Retina (tissue), 1 donor: ENCODE data around the gene DGAT2.
"Not testable (repeated sequence)": the region's sequence is repeated elsewhere in the genome, so short reads cannot be mapped to it uniquely, and the experiment has no call there.

ENCODE experiments used
- DNase-seq: peaks from one replicate; pipeline ENCODE4 v3.0.0-alpha.2; 2016

Gene DGAT2

GRCh38 chr11:75754933-75755332 is 13.6 kb upstream of the DGAT2 start:
- DNase-seq, result not testable (repeated sequence)

DNA sequence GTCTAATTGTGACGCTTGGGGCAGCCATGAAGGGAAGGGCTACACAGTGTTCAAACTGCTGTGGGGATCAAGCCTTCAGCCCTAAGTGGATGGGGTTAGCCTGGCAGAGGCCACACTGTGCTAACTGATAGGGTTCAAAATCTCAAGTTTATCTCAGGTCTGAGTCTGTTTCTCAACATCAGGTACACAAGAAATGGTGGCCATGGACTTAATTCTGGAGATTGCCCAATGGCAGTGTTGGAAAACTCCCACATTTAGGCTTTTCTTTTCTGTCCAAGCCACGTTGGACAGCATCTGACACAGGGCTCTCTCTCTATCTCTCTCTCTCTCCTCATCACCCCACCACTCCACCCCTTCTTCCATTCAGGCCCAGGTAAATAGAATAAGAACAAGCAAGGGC is 10.9 kb upstream of the DGAT2 start:
- DNase-seq, result no peak

- no peak for DNase-seq
These were observed 8.7 kb upstream of the DGAT2 start for GRCh38 chr11:75759832-75760231.

DNA sequence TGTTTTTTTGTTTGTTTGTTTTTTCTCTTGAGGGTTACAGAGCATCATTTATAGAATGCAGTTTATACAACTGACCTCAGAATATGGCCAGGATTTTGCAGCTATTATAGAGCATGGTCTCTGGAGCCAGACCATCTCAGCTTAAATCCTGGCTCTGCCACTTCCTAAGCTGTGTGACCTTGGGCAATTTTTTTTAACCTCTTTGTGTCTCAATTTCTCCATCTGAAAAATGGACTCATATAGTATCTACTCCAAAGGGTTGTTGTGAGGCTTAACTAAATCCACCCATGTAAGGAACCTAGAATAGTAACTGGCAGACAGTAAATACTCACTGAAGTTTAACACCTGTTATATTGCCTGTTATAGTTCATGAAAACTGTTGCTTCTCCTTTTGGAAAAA is 8.3 kb upstream of the DGAT2 start:
- DNase-seq, result no peak

DNA sequence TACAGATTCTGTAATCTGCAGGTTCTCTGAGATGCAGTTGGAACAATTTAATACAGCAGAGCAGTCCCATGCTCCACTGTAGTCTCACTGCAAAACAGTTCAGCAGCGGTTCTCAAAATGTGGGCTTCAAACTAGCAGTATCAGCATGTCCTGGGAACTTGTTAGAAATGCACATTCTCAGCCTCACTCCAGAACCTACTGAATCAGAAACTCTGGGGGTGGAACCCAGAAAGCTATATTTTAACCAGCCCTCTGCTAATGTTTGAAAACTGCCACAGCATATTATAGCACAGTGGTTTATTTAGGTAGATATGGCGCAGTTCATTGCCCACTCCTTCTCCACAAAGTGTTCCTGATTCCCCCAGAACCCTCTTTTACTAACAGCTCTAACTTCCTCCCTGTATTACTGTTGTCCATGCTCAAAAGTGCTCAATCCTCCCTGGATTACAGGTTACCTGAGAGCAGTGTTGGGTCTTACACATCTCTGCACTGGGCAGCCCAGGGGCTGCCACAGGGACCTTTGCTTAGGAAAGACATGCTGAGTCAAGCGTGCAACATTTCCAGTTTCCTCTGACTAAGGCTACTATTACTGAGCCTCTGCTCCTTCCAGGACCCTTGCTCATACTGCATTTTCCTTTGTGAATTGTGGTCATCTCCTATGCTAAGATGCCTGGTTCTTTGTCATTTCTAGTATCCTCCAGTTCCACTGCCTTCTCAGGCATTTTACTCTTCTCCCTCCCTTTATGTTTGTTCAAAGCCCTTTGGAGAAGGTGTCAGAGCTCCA is 7.7 kb upstream of the DGAT2 start:
- no peak for DNase-seq

GRCh38 chr11:75762158-75762557 is 6.4 kb upstream of the DGAT2 start:
- no peak for DNase-seq

- DNase-seq, result no peak
These were observed 5.7 kb upstream of the DGAT2 start for GRCh38 chr11:75762885-75763284.

GRCh38 chr11:75763846-75764245 is 4.7 kb upstream of the DGAT2 start:
- DNase-seq, result no peak

- DNase-seq, result no peak
These were observed 3.5 kb upstream of the DGAT2 start for GRCh38 chr11:75765116-75765515.

DNA sequence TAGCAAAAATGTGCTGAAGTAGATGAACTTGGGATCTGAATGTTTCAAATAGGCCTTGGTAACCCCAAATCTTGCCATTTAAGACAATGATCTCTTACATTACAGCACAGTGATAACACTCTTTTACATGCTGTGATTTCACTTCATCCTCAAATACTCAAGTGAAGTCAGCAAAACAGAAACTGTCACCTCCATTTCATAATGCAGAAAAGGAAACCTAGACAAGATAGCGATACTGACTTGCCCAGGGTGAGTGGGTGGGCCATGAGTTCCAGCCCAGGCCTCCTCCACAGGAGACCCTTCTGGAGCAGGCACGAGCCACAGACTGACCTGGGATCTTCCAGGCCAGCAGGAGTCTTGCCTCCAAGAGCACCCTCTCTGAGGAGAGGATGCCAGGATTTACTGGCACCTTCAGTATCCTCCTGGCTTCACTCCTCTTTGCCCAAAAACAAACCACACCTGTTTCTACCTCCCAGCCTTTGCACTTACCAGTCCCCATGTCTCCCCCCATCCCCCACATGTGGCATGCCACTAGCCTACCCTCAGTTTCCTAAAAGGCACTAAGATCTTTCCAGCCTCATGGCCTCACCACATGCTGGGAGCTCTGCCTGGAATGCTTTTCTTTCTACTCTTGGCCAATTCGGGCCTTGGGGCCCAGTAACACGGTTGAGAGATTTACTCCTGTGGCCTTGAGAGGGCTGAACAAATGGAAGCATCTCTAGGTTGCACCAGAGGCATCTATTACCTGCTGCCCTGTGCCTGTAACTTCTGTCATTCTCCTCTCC is 1.9 kb upstream of the DGAT2 start:
- no peak for DNase-seq

GRCh38 chr11:75767228-75767572 is 1.4 kb upstream of the DGAT2 start:
- DNase-seq, result no peak

DNA sequence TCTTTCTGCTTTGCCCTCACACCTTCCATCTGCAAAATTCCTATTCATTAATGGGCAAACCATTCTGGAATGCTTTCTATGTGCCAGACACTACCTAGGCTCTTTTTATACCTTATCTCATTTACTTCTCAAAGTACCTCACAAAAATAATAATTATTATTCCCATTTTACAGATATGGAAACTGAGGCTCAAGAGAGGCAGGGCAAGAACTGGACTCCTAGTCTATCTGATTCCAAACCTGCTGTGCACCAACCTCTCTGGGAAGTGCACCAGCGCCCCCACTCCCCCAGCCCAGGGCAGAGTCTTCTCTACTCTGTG is 826 bp upstream of the DGAT2 start:
- no peak for DNase-seq

DNA sequence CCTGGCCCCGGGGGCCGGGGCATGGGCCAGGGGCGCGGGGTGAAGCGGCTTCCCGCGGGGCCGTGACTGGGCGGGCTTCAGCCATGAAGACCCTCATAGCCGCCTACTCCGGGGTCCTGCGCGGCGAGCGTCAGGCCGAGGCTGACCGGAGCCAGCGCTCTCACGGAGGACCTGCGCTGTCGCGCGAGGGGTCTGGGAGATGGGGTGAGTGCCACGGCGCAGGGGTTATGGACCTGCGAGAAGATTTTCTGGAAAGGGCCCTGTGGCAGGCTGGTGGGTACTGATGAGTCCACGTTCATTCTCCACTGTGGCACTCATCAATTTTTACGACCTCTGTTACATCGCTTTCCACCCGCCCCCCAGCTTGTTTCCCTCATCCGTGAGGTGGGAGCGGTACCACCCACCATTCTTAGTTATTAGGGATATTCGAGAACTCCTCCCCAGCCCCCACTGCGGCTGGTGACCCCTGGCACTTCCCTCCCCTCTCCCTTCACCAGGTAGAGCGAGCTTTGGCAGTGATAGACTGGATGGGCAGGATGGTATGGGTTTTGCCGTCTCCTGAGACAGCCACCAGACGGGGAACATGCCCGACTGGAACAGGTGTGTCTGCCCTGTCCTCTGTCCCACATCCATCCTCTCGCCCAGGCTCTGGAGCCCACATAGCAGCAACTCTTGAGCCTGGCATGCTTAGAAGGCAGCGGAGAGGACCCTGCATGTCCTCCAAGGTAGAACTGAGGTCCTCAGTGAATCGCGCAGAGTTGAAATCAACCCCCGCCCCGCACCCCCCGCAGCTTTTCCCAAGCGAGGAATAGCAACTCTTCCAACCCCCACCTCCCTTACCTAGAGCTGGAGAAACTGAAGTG is 562 bp downstream of the DGAT2 start:
- DNase-seq, result no peak

GRCh38 chr11:75770102-75770501 is 1.5 kb downstream of the DGAT2 start:
- peak; percentile 34 for DNase-seq

GRCh38 chr11:75771646-75772410 is 3.2 kb downstream of the DGAT2 start:
- no peak for DNase-seq

DNA sequence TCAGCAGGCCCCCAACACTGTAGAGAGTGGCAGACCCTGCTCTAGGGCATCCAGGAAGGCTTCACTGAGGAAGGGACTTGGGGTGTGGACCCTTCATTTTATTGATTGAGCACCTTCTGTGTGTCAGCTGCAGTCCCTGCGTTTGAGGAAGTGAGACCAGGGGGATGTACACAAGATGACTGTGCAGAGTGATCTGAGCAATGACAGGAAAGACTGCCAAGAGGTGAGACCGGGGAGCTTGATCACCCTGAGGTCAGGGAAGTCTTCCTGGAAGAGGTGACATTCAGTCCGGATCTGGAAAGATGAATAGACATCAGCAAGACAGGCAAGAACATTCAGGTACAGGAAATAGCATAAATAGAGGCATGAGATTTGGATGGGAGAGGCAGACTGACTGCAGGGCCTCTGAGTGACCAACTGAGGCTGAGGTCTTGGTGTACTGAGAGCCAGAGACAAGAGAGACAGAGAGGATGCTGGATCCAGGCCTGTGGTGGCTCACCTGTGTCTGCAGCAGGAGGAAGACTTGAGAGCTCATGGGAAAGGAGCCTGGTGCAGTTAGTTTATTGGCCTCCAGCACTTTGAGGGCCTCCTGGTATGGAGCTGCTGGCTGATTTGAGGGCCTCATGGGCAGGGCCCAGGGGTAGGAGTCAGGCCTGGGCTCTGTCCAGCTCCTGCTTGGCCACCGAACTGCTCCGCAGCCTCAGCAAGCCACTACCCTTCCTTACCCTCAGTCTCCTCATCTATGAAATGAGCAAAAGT is 5.2 kb downstream of the DGAT2 start:
- DNase-seq, result no peak

DNA sequence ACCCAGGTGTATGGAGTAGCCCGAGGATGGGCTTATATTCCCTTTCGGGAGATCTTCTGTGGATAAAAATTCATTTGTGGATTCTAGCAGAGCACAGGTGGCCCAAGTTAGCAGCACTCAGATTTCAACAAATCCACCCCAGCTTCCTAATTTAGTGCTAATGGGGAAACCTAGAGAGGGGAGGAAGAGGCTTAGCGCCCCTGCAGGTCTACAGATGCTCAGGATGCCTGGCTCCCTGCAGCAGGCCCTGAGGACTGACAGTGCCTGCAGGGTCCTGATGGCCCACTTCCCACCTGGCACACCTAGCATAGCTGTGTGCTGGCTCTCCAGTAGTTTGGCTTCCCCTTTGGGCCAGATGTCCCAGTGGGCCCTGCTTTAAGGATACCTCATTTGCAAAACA is 6.5 kb downstream of the DGAT2 start:
- DNase-seq, result no peak

GRCh38 chr11:75776546-75776945 is 8.0 kb downstream of the DGAT2 start:
- DNase-seq, result no peak

GRCh38 chr11:75777461-75778110 is 9.0 kb downstream of the DGAT2 start:
- DNase-seq, result no peak

GRCh38 chr11:75778962-75779361 is 10.4 kb downstream of the DGAT2 start:
- no peak for DNase-seq

DNA sequence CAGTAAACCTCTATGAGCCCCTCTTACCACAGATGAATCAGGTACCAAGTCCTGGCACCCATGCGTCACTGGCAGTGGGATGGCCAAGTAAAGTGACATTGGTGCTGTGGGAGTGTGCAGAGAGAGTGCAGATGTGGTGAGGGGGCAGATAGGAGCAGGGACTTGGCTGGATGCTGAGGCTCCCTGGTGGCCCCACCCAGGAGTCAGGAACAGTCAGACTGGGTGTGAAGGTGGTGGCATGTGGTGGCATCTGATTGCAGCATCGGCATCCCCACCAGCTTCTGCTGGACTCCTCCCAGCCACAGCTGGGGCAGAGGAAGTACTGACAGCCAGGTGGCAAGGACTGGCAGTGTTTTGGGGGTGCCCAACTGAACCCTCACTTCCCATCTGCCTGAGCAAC is 11.4 kb downstream of the DGAT2 start:
- no peak for DNase-seq

- no peak for DNase-seq
These were observed 12.3 kb downstream of the DGAT2 start for GRCh38 chr11:75780888-75781287.
